HL-60 (cell line): ENCODE measurements around the gene AMACR.

Source experiments
- CTCF ChIP-seq: IDR thresholded peaks from one replicate; pipeline ENCODE4 v1.5.1; 2011; ENCODE audit warnings: low read length, control low read depth, inconsistent platforms; ENCODE audit not compliant: insufficient read depth
- GABPA ChIP-seq: IDR thresholded peaks from 2 replicates; pipeline ENCODE4 v1.6.1; 2012; ENCODE audit warnings: low read depth
- POLR2AphosphoS5 ChIP-seq: IDR thresholded peaks from 2 replicates; pipeline ENCODE4 v1.6.1; 2012; ENCODE audit warnings: low read depth
- REST ChIP-seq: IDR thresholded peaks from 2 replicates; pipeline ENCODE4 v1.6.1; 2012; ENCODE audit warnings: low read depth; ENCODE audit not compliant: insufficient replicate concordance

GRCh38 chr5:33941090-33941489 is 66.8 kb downstream of the AMACR start:
- TF ChIP-seq CTCF, result no peak
- no peak for TF ChIP-seq POLR2AphosphoS5
- no peak for TF ChIP-seq REST
- no peak for TF ChIP-seq GABPA
